Stimulated activated naive CD4-positive, alpha-beta T cell (primary cell): ENCODE measurements around the gene TBCE.
"Not testable (repeated sequence)": the region's sequence is repeated elsewhere in the genome, so short reads cannot be mapped to it uniquely, and the experiment has no call there.

Experiments used
- DNase-seq, 6 experiments: peaks; one replicate each; lab custom pipeline; 2025; lab: John Stamatoyannopoulos, UW

The TBCE gene

DNA sequence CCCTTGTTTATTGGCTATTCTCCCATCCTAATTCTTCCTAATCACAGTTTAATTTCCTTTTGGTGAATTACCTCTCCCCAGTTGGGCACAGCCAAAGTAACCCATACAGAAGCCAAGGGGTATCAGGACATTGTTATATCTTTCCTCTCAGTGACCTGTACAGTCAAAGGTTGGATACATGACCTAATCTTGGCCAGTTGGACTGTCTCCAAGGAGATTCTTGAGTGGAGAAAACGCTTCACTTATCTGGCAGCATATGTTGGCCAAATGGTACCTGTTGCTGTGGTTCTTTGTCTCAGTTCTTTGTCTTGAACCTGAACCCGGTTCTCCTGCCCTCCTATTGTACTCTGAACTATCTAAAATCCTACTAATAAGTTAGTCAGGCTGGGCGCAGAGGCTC, 15.3 kb upstream of the TBCE start:
- DNase-seq = no peak

GRCh38 chr1:235357485-235358373, 9.5 kb upstream of the TBCE start:
- no peak for DNase-seq

- no peak for DNase-seq
Measured at GRCh38 chr1:235358899-235359298, 8.3 kb upstream of the TBCE start.

DNA sequence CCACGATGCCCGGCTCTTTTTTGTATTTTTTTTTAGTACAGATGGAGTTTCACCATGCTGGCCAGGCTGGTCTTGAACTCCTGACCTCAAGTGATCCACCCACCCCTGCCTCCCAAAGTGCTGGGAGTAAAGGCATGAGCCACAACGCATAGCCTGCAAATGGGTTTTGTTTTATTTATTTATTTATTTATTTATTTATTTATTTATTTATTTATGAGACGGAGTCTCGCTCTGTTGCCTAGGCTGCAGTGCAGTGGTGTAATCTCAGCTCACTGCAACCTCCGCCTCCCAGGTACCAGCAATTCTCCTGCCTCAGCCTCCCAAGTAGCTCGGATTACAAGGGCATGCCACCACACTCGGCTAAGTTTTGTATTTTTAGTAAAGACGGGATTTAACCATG, 3.0 kb upstream of the TBCE start:
- DNase-seq = not testable (repeated sequence)

DNA sequence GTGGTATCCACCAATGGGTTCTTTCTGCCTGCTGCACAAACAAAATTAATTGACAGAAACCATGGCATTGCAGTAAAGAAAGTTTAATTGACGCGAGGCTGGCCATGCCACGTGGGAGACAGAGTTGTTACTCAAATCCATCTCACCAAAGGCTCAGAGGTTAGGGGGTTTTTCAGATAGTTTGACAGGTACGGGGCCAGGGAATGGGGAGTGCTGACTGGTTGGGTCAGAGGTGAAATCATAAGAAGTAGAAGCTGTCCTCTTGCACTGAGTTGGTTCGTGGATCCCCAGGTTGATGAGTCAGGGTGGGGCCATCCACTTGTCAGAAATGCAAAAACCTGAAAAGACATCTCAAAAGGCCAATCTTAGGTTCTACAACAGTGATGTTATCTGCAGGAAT, 941 bp upstream of the TBCE start:
- DNase-seq = no peak

GRCh38 chr1:235368428-235368827, 1.2 kb downstream of the TBCE start:
- no peak for DNase-seq

DNA sequence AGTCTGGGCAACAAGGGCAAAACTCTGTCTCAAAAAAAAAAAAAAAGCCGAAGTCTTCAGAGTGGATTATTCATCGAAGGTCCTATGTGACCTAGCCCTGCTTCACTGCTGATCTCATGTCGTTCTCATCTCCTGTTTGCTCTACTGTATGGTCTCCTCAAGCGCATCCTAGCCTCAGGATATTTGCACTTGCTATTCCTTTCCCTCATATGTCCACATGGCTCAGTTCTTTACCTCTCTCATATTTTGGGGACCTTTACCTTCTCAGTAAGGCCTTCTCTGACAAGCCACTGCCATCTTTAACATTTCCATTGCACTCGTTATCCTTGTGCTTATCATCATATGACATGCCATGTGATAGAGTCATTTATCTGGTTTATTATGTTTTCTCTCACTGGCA, 2.6 kb downstream of the TBCE start:
- no peak for DNase-seq

DNA sequence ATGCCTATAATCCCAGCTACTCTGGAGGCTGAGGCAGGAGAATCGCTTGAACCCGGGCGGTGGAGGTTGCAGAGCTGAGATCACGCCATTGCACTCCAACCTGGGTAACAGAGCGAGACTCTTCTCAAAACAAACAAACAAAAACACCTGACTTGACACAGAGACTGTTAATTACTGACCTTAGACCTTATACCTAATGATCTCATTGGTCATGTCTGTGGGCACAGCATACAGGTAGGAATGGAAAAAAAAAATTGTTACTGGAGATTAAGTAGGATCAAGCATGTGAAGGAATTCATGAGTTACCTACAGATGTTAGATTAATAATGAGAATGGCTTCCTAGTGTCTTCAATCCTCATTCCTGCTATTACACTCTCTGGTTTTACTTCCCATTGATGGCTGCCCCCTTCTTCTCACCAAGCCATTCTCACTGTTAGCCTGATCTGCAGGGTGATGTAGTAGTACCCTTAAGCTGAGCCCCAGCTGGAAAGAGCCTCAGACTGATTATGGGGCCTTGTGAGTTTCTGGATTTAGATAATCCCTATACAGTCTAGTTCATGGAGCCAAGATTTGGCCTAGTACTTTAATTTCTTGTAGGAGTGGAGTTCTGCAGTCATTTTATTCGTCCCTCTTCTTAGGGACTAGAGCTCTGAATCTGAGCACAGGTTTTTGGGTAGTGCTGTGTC, 8.8 kb downstream of the TBCE start:
- DNase-seq = no peak

DNA sequence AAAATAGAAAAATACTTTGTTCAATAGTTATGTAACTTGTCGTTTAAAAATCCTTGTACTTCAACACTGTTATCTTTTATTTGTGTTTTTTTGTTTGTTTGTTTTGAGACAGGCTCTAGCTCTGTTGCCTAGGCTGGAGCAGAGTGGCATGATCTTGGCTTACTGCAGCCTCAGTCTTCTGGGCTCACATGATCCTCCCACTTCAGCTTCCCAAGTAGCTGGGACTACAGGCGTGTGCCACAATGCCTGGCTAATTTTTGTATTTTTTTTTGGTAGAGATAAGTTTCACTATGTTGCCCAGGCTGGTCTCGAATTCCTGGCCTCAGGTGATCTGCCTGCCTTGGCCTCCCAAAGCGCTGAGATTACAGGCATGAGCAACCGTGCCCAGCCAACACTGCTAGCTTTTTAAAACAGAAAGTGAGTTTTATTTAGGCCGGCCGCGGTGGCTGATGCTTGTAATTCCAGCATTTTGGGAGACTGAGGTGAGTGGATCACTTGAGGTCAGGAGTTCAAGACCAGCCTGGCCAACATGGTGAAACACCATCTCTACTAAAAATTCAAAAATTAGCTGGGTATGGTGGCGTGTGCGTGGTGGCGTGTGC, 11.0 kb downstream of the TBCE start:
- DNase-seq = not testable (repeated sequence)

DNA sequence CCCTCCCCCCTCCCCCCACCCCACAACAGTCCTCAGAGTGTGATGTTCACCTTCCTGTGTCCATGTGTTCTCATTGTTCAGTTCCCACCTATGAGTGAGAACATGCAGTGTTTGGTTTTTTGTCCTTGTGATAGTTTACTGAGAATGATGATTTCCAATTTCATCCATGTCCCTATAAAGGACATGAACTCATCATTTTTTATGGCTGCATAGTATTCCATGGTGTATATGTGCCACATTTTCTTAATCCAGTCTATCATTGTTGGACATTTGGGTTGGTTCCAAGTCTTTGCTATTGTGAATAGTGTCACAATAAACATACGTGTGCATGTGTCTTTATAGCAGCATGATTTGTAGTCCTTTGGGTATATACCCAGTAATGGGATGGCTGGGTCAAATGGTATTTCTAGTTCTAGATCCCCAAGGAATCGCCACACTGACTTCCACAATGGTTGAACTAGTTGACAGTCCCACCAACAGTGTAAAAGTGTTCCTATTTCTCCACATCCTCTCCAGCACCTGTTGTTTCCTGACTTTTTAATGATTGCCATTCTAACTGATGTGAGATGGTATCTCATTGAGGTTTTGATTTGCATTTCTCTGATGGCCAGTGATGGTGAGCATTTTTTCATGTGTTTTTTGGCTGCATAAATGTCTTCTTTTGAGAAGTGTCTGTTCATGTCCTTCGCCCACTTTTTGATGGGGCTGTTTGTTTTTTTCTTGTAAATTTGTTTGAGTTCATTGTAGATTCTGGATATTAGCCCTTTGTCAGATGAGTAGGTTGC, 14.9 kb downstream of the TBCE start:
- not testable (repeated sequence) for DNase-seq

- DNase-seq = not testable (repeated sequence)
Measured at GRCh38 chr1:235385633-235386032, 18.4 kb downstream of the TBCE start.

DNA sequence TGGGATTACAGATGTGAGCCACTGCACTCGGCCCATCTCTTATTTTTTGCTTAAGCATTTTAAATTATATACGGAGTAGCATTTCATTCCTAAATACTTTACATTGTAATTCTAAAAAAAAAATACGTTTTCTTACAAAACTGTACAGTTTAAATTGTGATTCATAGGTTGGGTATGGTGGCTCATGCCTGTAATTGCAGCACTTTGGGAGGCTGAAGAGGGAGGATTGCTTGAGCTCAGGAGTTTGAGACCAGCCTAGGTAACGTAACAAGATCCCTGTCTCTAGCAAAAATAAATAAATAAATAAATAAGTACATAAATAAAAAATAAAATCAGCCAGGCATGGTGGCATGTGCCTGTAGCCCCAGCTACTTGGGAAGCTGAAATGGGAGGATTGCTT, 24.6 kb downstream of the TBCE start:
- no peak for DNase-seq

- no peak for DNase-seq
Measured at GRCh38 chr1:235397733-235398132, 30.5 kb downstream of the TBCE start.

DNA sequence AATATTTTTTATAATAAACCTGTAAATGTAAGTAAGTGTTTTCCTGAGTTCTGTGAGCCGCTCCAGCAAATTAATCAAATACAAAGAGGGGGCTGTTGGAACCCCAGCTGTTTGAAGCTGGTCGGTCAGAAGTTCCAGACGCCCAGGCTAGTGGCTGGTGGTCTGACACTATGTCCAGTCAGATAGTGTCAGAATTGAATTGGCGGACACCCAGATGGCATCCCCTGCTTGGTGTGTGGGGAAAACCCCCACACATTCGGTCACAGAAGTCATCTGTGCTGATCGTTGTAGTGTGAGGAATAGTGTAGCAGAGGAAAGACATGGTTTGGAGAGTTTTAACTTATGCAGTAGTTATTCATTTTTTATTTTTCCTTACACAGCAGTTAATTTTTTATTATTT, 32.4 kb downstream of the TBCE start:
- DNase-seq = no peak

GRCh38 chr1:235401251-235401650, 34.0 kb downstream of the TBCE start:
- DNase-seq = no peak

- DNase-seq = no peak
Measured at GRCh38 chr1:235402457-235403200, 35.4 kb downstream of the TBCE start.

DNA sequence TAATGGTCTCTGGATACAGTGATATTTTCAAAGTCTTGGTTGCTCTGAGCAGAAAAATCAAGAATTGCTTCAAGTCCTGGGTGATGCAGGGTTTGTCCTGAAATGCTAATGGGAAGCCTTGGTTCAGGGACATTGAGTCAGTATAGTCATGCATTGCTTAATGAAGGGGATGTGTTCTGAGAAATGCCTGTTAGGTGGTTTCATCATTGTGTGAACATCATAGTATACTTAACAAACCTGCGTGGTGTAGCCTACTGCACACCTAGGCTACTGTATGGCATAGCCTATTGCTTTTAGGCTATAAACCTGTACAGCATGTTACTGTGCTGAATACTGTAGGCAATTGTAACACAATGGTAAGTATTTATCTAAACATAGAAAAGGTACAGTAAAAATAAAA, 36.4 kb downstream of the TBCE start:
- DNase-seq = no peak

- DNase-seq = no peak
Measured at GRCh38 chr1:235404190-235404589, 37.0 kb downstream of the TBCE start.

- DNase-seq = no peak
Measured at GRCh38 chr1:235407419-235407818, 40.2 kb downstream of the TBCE start.

DNA sequence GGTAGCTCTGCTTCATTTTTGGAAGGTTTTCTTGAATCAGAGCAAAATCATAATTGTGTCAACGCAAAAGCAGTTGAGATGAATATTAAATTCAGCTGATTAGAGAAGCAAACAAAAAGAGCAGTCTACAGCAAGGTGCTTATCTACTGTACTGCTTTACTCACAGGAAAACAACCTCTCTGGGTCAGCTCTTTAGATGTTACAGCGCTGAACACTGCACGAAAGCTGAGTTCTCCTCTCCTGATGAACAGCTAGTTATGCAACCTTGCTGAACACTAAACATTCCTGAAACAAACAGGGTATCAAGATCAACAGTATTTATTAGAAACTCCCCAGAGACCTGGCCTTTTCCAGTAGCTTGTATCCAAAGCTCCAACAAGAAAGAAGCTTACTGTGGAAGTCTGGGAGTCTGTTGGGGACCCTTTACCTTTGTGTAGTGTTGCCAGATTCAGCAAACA, 41.3 kb downstream of the TBCE start:
- no peak for DNase-seq

DNA sequence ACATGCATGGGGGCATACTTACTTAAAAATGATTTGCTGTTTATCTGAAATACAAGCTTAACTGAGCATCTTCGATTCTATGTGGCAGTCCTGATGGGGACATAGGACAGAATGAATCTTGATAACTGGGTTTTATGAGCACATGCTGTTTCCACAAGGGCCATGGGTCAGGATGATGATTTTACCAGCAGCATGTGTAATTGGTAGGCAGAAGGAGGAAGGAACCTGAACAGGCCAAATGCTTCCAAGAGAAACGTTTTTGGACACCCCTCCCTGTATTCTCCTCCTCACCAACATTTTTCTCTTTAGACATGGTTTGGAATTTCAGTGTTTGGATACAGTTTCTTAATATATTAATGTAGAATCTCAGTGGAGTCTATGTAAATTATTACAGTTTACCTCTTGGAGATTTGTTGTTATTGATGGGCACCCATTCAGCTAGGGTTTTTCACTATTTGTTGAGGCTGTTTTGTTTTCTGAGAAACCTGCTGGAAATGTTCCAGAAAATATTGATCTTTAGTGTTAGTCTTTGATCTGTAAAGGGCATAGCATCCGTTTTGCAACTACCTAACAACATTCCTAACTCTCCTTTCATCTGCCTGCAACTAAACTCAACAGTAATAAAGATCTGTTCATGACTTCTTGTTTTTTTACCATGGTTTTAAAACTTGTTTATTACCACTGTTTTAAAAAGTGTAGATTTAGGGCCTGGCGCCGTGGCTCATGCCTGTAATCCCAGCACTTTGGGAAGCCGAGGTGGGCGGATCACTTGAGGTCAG, 42.0 kb downstream of the TBCE start:
- DNase-seq = no peak
